ENCODE results near the gene RTP1. TPM values are rescaled to one million over a fixed set of nuclear protein-coding genes. Genes with fewer than 3 reads are reported as not detected.
"Not testable (repeated sequence)": the region's sequence is repeated elsewhere in the genome, so short reads cannot be mapped to it uniquely, and the experiment has no call there.

The RTP1 gene
- total RNA-seq, 1 donor from 2014 or later: not detected

DNA sequence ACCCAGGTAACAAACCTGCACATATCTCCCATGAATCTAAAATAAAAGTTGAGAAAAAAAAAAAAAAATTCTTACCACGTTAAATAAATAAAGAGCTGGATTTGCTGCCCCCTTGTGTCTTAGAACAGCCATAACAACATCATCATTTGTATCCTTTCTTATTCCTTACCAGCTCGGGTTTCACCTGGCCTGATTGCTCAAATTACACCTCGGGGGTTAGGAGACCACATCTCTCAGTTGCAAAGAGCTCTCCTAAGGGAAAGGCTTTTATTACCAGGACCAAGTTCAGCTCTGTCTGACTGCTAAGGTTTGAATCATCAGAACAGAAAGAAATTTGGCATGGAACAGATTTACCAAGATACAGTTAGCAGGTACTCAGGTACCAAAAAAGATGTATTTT lies 32.1 kb upstream of the RTP1 start:
- no peak for DNase-seq
- intact Hi-C loops (cut with DNase I): no loop called here
- TF ChIP-seq, protein P1, sequence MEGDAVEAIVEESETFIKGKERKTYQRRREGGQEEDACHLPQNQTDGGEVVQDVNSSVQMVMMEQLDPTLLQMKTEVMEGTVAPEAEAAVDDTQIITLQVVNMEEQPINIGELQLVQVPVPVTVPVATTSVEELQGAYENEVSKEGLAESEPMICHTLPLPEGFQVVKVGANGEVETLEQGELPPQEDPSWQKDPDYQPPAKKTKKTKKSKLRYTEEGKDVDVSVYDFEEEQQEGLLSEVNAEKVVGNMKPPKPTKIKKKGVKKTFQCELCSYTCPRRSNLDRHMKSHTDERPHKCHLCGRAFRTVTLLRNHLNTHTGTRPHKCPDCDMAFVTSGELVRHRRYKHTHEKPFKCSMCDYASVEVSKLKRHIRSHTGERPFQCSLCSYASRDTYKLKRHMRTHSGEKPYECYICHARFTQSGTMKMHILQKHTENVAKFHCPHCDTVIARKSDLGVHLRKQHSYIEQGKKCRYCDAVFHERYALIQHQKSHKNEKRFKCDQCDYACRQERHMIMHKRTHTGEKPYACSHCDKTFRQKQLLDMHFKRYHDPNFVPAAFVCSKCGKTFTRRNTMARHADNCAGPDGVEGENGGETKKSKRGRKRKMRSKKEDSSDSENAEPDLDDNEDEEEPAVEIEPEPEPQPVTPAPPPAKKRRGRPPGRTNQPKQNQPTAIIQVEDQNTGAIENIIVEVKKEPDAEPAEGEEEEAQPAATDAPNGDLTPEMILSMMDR (IDR thresholded peaks at IDR 0.05): peak; percentile 78

GRCh38 chr3:187166750-187167149 lies 30.5 kb upstream of the RTP1 start:
- Histone ChIP-seq H3K9me3 (no peaks in the 10 kb centered on the region), H3K27me3 (ENCODE audit: low read depth) (no peaks in the 10 kb centered on the region), H3K27ac (no peak overlapping the region), H3K4me1 (no peaks in the 10 kb centered on the region), H3K36me3 (no peaks in the 10 kb centered on the region), H3K4me3 (no peak overlapping the region)
- intact Hi-C loops (cut with DNase I): no loop called here
- ATAC-seq (no peak), DNase-seq (no peak)
- TF ChIP-seq, protein P1 (IDR thresholded peaks at IDR 0.05): no peak

More for the DNA sequence above, 32.1 kb upstream of the RTP1 start:
- peak; percentile 52 to 70 for ATAC-seq
- no peaks in the 10 kb centered on the region for H3K27me3 ChIP-seq (ENCODE audit: low read depth)
- no peaks in the 10 kb centered on the region for H3K9me3 ChIP-seq
- no peak overlapping the region for H3K27ac ChIP-seq
- no peak overlapping the region for H3K4me3 ChIP-seq
- no peaks in the 10 kb centered on the region for H3K36me3 ChIP-seq
- H3K4me1 ChIP-seq: no peaks in the 10 kb centered on the region

DNA sequence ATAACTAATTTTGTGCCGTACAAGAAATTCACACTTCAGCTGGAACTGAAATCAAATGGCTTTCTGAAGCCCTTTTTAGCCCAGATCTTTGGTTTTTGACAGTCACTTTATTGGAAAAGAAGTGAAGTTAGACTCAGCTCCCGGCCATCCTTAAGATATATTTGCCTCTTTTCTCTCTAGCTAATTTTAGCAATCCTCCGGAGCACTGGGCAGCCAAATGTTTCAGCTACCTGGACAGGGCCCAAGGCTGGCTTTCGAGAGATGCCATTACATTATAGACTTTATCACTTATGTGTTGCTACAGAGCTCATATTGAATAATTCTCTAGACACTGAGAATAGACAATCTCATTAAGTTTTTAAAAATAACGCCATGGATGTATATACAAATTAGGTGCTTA lies 29.5 kb upstream of the RTP1 start:
- ATAC-seq (no peak), DNase-seq (no peak)
- Histone ChIP-seq H3K4me1 (no peaks in the 10 kb centered on the region), H3K27me3 (ENCODE audit: low read depth) (no peaks in the 10 kb centered on the region), H3K4me3 (no peak overlapping the region), H3K27ac (no peak overlapping the region), H3K36me3 (no peaks in the 10 kb centered on the region), H3K9me3 (no peaks in the 10 kb centered on the region)
- intact Hi-C loops (cut with DNase I): no loop called here
- TF ChIP-seq, protein P1 (IDR thresholded peaks at IDR 0.05): no peak

DNA sequence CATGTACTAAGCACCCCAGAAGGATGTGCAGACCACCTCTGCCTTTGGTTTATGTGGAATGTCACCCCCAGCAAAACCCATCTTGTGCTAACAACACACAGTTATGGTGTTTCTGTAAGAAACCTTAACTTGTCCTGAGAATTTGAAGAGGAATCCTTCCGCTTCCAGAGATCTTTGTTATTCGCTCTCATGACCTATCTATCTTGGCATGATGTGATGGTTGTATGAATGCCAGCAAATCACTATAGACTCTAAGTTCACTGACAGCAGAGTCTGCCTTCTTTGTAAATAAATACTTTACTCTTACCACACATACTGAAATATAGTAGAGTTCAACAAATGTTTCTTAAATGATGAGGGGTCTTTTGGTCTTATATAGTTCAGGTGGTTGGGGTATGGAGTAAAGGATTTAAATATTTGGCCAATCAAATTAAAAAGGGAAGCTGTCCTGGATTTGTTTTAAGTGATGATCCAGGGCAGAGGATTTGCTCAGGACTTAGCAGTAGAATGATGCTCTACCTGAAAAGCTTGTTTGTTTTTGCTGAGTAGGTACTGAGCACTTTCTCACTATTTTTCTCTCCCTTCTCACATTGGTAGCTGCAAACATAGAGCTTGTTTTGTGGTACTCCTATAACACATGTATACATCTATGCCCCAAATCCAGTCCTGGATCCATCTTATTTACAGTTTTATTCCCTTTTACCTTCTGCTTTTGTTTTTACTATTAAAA lies 27.9 kb upstream of the RTP1 start:
- H3K9me3 ChIP-seq: no peaks in the 10 kb centered on the region
- intact Hi-C loops (cut with DNase I): no loop called here

GRCh38 chr3:187170911-187171310 lies 26.4 kb upstream of the RTP1 start:
- H3K27me3 ChIP-seq (ENCODE audit: low read depth); ATAC-seq; H3K4me1 ChIP-seq; H3K4me3 ChIP-seq; H3K9me3 ChIP-seq; DNase-seq; H3K27ac ChIP-seq; intact Hi-C loops (cut with DNase I); H3K36me3 ChIP-seq: not testable (repeated sequence)

More for the DNA sequence above, 27.9 kb upstream of the RTP1 start:
- H3K4me1 ChIP-seq: no peaks in the 10 kb centered on the region
- H3K4me3 ChIP-seq: no peak overlapping the region
- no peak overlapping the region for H3K27ac ChIP-seq
- TF ChIP-seq, protein P1 (IDR thresholded peaks at IDR 0.05): no peak
- ATAC-seq: no peak
- DNase-seq: no peak
- H3K36me3 ChIP-seq: no peaks in the 10 kb centered on the region
- no peaks in the 10 kb centered on the region for H3K27me3 ChIP-seq (ENCODE audit: low read depth)

- intact Hi-C loops (cut with DNase I): no loop called here
- Histone ChIP-seq H3K27ac (no peak overlapping the region), H3K27me3 (ENCODE audit: low read depth) (no peaks in the 10 kb centered on the region), H3K9me3 (no peaks in the 10 kb centered on the region), H3K36me3 (no peaks in the 10 kb centered on the region), H3K4me1 (no peaks in the 10 kb centered on the region), H3K4me3 (no peak overlapping the region)
- TF ChIP-seq, protein P1 (IDR thresholded peaks at IDR 0.05): no peak
- DNase-seq (no peak), ATAC-seq (no peak)
Measured at GRCh38 chr3:187172929-187173328, 24.4 kb upstream of the RTP1 start.

Measured in lower lobe of right lung (tissue), 2 donors.